Stimulated activated CD8-positive, alpha-beta memory T cell treated with anti-CD3 and anti-CD28 coated beads, Interleukin-4, amount 100 ng/mL, for 1 hour (primary cell): Measurements from ENCODE around the gene DCAF12.
A peak's percentile ranks its signal among the peaks of the same experiment; 100 is the strongest.
"Not testable (repeated sequence)": the region's sequence is repeated elsewhere in the genome, so short reads cannot be mapped to it uniquely, and the experiment has no call there.

Experiments used
- DNase-seq, 2 donors: peaks; one replicate each; pipeline ENCODE4 v3.0.0-alpha.2; 2020; ENCODE audit warnings: low read depth in 2 of 2, low spot score in 1 of 2

Gene DCAF12

DNA sequence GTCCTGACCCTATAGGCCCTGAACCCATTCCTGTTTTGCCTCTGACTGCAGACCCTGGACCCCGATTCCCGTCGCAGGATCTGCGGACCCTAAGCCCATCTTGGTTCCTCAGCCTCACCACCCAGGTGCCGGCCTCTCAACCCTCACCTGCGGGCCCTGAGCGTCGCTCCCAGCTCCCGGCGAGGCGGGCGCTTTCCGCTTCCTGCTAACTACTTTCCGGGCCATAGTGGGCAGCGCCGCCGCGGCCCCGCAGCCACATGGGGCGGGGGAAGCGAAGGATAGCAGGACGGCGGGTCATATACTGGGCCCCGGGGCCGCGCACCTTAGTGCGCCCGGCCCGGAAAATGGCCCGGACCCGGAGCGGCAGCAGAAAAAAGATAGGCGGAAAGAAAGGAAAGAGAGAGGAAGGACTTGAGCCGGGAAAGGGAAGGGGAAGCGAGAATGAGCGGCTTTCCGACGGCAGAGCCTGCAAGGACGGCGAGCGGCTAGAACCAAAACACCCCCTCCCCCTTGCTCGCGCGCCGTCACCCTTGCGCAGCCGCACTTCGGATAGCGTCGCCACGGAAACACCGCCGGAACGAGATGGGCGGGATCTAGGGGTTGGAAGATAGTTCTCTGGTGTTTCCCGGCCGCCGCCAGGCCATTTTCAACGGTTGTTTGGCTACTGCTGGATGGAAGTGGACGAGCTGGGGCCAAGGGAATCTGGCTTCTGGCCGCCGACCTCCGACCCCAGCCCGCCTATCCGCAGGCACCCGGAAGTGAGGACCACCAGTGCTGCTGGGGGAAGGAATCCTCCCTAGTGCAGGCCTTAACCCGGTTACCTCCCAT lies at the start of gene DCAF12:
Gene DCAF12, minus strand, starts transcription at position 492 of the 828 bp plus-strand sequence. Its CDS starts 267 bp downstream, at position 225.
- peak; percentile 79 to 80 for DNase-seq

DNA sequence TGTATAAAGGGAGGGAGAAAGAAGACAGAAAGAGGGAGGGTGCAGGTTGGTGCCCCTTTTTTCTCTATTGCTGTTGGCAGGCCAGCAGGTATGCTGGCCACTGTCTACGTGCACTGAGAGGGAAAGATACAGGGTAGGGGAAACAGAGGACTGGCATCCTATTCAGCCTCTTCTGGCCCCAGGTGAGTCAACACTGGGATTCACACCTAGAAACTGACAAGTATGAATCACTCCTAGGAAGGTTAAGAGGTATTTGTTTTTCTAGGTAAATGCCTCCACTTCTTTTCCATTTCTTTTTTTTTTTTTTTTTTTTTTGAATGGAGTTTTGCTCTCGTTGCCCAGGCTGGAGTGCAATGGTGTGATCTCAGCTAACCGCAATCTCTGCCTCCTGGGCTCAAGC lies 49.6 kb upstream of the DCAF12 start:
- no peak for DNase-seq

DNA sequence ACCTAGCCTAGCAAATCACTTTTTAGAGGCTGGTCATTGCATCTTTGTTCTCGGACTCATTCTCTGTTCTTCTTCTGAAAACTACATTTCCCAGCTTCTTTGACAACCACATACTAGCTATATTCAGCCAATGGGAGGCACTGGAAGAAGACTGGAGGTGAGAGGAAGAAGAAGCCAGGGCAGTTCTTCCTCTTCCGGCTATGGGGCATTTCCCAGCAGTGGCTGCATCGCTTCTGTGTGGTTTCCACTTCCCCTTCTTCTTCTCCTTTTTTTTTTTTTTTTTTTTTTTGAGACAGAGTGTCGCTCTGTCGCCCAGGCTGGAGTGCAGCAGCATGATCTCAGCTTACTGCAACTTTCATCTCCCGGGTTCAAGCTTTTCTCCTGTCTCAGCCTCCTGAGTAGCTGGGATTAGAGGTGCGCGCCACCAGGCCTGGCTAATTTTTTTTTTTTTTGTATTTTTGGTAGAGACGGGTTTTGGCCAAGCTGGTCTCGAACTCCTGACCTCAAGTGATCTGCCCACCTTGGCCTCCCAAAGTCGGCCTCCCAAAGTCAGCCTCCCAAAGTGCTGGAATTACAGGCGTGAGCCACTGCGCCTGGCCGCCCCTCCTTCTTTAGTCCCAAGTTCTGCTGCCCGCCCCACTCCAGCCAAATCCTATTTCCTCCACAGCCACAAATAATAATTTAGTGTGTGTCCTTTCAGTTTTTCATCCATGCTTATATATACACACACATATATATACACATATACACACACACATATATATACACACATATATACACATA lies 45.4 kb upstream of the DCAF12 start:
- DNase-seq = no peak

DNA sequence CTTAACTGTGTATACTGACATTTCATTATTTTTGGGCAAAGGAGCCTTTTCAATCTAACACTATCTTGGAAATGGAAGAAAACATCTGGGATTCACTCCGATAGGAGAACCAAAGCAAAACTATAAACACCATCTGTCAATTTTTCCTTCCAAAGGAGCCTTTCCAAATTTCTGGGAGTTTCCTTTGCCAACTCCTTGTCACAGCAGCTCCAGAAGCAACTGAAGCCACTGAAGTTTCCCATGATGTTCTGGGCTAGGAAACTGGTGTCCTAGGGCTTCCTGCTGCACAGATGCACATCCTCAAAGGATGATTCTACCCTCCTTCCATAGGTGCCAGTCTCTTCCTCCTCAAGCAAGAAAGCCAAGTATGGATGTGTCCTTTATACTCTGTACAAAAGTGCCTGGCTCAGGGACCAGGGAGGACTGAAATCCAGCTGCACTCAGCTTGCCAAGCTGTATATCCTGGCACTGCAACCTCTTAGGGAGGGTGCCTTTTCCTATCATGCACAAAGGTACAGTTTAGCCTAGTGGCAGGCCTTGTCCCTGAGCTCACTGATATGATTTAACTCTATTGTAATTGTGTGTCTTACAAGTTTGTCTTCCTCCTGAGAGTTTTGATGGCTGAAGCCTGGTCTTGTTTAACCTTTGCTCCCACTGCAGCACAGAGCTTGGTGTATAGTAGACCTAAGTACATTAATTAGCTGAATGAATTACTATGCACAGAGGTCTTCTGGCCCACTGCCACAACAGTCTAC lies 43.9 kb upstream of the DCAF12 start:
- DNase-seq = no peak

DNA sequence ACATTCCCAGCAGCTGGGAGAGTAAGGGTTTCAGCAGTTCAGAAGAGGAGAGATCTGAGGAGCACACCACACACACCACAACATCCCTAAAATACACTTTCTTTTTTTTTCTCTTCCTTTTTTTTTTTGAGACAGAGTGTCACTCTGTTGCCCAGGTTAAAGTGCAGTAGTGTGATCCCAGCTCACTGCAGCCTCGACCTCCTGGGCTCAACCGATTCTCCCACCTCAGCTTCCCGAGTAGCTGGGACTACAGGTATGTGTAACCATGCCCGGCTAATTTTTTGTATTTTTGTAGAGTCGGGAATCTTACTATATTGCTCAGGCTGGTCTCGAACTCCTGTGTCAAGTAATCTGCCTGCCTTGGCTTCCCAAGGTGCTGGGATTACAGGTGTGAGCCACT lies 42.6 kb upstream of the DCAF12 start:
- DNase-seq = no peak

DNA sequence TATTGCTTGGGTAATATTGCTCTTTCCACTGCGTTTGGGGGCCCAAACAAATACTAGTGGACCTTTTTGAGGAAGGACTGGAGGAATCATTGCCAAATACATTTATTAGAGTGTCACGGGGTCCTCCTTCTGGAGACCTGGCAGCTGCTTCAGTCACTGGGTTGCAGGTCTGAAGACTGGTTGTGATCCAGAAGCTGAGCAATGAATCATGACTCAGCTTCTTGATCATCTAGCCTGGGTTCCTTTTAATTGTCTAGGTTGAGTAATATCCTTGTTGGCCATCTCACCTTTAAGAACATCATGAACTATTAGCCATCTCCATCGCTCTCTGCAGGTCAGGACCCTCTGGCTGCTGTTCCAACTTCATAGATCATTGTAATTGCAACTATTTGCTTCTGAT lies 36.9 kb upstream of the DCAF12 start:
- DNase-seq = no peak

DNA sequence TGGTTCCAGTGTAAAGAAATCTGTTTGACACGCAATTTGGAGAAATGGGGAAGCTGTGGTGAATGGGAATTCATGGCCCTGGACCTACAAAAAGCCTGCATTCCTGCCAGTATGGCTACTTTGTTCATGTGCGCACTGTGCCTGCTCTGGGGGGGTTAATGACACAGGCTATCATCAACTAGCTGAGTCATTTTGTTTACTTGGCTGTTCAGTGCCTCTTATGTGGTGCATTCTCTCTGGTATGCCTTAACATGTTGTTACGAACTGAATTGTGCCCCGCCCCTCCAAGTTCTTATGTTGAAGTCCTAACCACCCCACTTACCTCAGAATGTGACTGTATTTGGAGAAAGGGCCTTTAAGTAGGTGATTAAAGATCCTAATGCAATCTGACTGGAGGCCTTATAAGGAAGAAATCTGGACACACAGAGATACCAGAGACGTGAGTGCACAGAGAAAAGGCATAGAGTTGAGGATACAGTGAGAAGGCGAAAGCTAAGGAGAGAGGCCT lies 31.9 kb upstream of the DCAF12 start:
- DNase-seq = no peak

DNA sequence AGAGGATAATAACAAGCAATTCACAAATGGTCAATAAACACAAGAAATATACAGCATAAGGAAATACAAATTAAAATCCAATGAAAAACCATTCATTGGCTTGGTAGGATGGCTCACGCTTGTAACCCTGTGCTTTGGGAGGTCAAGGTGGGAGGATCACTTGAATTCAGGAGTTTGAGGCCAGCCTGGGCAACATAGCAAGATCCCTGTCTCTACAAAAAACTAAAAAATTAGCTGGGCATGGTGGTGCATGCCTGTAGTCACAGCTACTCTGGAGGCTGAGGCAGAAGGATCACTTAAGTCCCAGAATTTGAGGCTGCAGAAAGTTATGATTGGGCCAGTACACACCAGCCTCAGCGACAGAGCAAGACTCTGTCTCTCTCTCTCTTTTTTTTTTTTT lies 31.4 kb upstream of the DCAF12 start:
- no peak for DNase-seq

DNA sequence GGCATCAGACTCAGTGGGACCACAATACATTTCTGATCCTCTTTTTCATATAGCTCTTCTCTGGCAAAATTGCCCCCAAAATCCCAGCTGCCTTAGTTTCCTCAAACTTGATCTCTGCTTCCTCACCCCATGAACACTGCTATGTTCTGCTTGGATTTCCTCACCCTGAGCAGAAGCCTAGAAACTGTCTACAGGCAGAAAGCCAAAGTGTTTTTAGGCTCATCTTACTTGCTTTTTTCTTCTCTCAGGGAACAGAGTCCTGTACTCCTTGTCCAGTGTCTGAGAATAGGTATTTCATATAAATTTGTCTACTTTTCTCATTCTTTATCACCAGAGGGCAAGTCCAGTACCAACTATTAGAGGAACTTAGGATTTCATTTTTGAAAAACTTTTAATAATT lies 30.8 kb upstream of the DCAF12 start:
- DNase-seq = no peak

DNA sequence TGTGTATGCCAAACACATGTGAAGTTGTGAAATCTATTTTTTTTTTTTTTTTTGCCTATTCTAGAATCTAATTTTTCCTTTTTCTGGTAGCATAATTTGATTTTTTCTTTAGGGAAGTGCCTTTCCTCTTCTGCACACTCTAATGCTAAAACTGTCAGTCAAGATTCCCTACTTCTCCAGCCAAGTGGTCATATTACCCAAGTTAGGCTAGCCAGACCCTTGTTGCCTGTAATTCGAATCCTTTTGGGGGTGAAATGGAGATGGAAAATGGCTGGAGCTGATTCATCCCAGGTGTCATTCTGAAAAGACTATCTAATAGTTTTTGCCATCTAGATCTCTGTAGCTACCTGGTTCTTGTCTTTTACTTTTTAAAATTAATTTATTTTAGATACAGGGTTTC lies 27.6 kb upstream of the DCAF12 start:
- DNase-seq = no peak

DNA sequence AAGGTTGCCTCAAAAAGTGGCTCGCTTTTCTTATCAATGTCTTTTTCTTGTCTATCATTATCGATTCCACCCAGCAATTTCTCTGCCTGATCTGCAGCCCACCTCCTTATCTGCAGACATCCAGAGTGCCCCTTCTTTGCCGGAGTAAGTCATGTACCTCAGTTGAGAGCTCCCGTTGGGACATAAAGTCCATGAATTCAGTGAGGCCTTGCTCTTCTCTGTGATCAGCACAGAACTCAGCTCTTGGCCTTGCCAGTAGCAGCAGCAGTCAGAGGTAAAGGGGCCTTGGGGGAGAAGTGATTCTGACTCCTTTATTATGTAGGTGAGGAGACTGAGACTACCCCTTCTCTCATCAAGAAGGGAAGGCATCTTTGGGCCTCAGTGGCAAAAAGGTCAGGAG lies 24.9 kb upstream of the DCAF12 start:
- DNase-seq = no peak

DNA sequence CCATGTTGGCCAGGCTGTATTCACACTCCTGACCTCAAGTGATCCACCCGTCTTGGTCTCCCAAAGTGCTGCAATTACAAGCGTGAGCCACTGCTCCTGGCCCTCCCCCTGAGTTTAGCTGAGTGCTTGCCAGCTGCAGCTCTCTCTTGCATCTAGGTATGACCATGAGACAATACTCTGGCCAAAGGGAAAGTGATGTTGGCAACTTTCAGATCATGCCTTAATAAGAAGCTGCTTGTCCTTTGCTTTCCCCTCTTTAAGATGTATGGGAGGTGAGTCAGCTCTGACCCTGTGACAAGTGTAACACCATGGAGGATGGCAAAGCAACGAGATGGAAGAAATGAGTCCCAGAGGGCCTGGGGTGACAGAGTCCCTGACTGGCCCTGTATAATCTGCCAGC lies 18.7 kb upstream of the DCAF12 start:
- DNase-seq = no peak

DNA sequence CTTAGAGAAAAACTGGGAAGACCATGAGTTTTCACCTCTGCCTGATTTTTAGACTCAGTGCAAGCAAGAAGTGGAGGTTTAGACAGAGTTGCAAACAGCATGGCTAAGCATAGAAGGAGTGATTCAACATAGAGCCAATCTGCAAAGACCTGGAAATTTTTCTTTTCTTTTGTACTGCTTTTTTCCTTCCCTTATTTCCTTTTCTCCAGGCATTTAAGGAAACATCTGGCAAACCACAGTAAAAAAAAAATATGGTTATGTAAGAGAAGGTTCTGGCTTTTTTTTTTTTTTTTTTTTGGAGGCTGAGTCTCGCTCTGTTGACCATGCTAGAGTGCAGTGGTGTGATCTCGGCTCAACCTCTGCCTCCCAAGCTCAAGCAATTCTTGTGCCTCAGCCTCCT lies 16.6 kb upstream of the DCAF12 start:
- no peak for DNase-seq

DNA sequence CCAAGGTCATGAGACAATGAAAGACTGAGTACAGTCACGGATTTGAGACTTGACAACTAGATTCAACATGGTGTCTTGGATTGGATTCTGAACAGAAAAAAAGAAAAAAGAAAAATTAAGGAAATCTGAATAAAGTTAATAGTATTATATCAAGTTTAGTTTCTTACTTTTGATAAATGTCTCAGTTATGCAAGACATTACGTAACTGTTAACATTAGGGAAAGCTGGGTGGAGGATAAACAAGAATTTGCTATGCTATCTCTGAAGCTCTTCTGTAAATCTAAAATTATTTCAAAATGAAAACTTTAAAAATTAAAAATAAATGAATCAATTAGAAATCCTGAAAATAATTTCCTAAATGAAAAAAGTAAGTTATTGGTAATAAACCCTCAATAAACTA lies 14.4 kb upstream of the DCAF12 start:
- no peak for DNase-seq

DNA sequence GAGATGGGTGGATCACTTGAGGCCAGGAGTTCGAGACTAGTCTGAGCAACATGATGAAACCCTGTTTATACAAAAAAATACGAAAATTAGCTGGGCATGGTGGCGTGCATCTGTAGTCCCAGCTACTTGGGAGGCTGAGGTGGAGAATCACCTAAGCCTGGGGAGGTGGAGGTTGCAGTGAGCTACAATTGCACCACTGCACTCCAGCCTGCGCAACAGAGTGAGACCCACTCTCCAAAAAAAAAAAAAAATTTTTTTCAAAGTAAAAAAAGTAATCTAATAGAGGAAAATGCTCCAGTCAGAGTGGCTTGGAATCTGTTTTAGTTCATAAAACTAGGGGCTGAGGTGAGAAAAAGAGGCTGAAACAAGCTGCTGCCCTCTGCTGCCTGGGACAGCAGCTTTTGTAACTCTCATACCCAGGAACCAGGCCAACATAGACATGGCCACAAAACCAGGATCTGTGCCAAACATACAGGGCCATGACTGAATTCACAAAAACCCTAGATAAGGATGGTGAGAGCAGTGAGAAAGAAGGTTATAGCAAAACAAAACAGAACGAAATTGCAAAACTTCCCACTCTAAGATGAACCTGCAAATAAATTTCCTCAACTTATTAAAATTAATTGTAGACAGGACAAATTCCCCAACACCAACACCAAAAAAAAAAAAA lies 13.1 kb upstream of the DCAF12 start:
- no peak for DNase-seq

DNA sequence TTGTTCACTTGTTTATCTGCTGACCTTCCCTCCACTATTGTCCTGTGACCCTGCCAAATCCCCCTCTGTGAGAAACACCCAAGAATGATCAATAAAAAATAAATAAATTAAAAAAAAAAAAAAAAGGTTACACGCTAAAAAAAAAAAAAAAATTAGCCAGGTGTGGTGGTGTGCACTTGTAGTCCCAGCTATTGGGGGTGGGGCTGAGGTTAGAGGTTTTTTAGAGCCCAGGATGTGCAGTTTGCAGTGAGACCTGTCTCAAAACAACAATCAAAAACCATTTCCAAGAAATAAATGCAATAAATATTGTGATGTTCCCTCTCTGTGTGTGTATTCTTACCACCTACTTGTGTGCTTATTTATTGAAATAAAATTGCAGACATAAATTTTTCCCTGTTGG lies 12.1 kb upstream of the DCAF12 start:
- not testable (repeated sequence) for DNase-seq

DNA sequence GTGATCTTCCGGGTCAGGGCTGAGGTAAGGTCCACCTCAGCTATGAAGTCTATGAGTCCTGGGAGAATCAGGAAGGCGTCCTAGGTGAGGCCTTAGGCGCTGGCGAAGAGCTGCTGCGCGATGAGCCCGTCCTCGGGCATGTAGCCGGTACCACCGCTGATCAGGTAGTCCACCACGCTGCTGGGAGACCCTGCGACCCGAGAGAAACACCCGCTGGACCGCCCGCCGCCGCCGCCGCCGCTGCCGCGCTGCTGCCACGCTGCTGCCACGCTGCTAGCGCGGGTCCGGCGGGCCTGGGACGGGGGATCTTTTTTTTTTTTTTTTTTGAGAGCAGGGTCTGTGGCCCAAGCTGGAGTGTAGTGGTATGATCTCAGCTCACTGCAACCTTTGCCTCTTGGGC lies 8.0 kb upstream of the DCAF12 start:
- no peak for DNase-seq

DNA sequence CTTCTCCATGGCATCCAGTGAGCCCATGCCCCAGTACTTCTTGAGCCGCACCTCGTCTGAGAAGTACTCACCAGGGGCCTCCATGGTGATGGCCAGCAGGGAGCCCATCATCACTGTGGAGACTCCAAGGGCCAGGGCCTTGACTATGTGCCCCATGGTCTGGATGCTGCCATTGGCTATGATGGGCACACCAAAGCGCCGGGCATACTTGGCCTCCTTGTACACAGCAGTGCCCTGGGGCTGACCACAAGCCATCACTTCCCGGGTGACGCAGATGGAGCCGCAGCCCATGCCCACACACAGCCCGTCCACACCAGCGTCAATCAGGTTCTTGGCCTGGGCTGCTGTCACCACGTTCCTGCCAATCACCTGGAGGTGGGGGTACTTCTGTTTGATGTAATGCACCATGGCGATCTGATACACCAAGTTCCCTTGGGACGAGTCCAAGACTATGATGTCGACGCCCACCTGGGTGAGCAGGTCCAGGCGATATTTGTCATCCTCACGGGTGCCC lies 7.0 kb upstream of the DCAF12 start:
- no peak for DNase-seq

DNA sequence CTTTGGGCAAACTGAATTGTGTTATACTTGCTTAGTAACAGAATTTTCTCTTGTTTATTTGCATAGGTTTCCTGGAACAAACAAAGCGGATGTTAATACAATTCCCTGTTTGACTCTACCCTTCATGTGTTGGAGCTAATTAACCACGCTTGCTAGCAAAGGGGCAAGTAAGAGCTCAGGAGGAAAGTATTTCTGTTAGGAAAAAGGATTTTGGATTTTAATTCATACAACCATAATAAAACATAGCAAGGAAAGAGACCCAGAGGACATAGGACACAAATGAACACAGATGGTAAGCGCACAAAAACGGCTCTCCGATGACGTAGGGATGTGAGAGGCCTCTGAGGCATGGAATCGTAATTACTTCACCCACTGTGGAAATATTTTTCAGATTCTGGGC lies 5.1 kb upstream of the DCAF12 start:
- no peak for DNase-seq

DNA sequence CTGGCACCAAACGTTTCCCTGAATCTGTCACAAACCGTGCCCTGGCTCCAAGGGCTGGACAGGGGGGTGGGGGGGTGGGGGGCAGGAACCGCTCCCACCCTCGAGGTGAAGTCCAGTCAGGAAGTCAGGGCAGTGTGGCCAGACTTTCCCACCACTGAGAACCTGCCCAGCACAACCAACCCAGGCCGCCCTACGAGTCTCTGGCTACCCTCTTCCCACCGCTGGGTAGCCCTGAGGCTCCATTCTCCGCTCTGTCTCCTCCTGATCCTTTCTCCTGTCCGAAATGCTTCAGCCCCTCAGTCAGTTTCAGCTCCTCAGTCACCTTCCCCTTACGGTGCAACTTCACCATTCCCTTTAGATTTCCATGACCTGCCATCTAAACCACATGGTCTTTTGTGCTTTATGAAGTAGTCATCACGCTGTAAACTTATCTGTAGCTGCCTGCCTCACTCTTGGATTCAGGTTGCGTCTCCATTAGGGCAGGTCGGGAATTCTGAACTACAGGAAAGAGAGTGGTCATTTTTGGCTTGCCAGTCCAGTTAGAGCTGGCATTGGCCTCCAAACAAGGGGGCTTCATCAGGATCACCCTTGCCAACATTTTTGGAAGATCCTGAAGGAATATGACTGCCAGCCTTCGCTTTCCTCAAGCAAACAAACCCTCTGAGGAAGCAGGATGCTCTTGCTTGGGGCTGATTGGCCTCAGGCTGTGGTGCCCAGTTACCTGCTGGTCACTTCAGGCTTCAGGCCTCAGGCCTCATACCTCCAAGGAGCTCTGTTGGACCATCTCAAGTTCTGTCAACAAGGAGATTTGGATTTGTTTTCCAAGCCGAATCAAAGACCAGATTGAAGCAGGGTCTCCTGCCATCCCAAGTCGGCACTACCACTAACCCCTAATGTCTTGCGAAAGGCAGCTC lies 794 bp upstream of the DCAF12 start:
- no peak for DNase-seq
